Loucy (cell line): Measurements from ENCODE around the gene EPHA2.

Experiments
- EZH2phosphoT487 ChIP-seq: fragments of 200-600 bp; IDR thresholded peaks from 2 replicates; pipeline ENCODE4 v1.6.1; 2018; ENCODE audit warnings: antibody characterized with exemption, mild to moderate bottlenecking, moderate library complexity, borderline replicate concordance
- TF ChIP-seq, protein P1 (sequence below): fragments of 200-600 bp; sonication (generic); conservative IDR thresholded peaks from 2 replicates; pipeline ENCODE4 v1.5.1; 2014; ENCODE audit warnings: mild to moderate bottlenecking, antibody characterized with exemption, low read length

DNA sequence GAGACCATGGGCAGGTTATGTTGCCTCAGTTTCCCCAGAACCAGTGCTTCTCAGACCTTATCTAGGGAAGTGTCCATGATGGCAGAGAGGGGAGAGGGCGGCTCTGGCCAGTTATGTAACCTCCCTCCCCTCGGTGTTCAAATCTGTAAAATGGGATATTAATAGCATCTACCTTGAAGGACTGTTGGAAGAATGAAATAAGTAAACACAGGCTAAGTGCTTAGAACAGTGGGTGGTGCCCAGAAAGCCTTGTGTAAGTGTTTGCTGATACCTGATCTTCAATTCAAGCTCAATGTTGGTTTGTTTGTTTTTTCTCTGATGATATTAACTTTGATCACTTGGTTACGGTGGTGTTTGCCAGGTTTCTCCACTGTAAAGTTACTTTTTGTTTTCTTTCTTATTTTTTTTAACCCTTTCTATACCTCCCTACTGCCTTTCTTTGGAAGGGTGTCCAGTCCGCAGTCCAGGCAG is 34.9 kb downstream of the EPHA2 start:
- TF ChIP-seq, protein P1, sequence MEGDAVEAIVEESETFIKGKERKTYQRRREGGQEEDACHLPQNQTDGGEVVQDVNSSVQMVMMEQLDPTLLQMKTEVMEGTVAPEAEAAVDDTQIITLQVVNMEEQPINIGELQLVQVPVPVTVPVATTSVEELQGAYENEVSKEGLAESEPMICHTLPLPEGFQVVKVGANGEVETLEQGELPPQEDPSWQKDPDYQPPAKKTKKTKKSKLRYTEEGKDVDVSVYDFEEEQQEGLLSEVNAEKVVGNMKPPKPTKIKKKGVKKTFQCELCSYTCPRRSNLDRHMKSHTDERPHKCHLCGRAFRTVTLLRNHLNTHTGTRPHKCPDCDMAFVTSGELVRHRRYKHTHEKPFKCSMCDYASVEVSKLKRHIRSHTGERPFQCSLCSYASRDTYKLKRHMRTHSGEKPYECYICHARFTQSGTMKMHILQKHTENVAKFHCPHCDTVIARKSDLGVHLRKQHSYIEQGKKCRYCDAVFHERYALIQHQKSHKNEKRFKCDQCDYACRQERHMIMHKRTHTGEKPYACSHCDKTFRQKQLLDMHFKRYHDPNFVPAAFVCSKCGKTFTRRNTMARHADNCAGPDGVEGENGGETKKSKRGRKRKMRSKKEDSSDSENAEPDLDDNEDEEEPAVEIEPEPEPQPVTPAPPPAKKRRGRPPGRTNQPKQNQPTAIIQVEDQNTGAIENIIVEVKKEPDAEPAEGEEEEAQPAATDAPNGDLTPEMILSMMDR, result no peak
- no peak for TF ChIP-seq EZH2phosphoT487
